ENCODE data around the gene ADPRHL1. TPM values are rescaled to one million over a fixed set of nuclear protein-coding genes. Genes with fewer than 3 reads are reported as not detected.

The ADPRHL1 gene
- total and polyA plus RNA-seq, 2 donors (not counting 3 experiments of a cell fraction or from before 2014, with no cell fraction given) = 0.52 to 0.97 TPM

- Histone ChIP-seq H3K9ac (replicated peaks; ENCODE audit: extremely low read depth, insufficient read depth, low read length) (no peak overlapping the region), H3K27ac (ENCODE audit: insufficient read depth, low read depth, low read length) (no peak overlapping the region), H2AFZ (ENCODE audit: low read depth, low read length) (no peak overlapping the region), H3K79me2 (ENCODE audit: control insufficient read depth, insufficient read depth, low read length) (no peaks in the 10 kb centered on the region), H3K4me1 (ENCODE audit: control insufficient read depth, extremely low read depth, insufficient read depth, low read length) (no peaks in the 10 kb centered on the region), H4K20me1 (replicated peaks; ENCODE audit: control insufficient read depth, extremely low read depth, insufficient read depth, low read length) (no peaks in the 10 kb centered on the region), H3K36me3 (ENCODE audit: control insufficient read depth in 2 of 2, extremely low read depth in 1 of 2, insufficient read depth in 2 of 2, low read length in 2 of 2) (no peaks in the 10 kb centered on the region), H3K4me3 (replicated peaks in 1 of 3; ENCODE audit: insufficient read depth in 1 of 3, low read depth in 1 of 3, low read length in 3 of 3) (no peak overlapping the region), H3K9me1 (replicated peaks; ENCODE audit: control insufficient read depth, extremely low read depth, insufficient read depth, low read length) (no peaks in the 10 kb centered on the region), H3K4me2 (ENCODE audit: insufficient read depth, low read length) (no peak overlapping the region), H3K9me3 (replicated peaks; ENCODE audit: control insufficient read depth, insufficient read depth, low read length) (no peaks in the 10 kb centered on the region), H3K27me3 (ENCODE audit: control insufficient read depth in 2 of 2, insufficient read depth in 2 of 2, low read length in 2 of 2) (peaks cover 21 to 22% of the 10 kb centered on the region in 2 experiments)
- DNase-seq (ENCODE audit: low read depth, low spot score) (no peak), FAIRE-seq (no peak)
- POLR2A ChIA-PET = no interaction called here
- intact Hi-C loops (cut with micrococcal nuclease) = no loop called here
- TF ChIP-seq MAX (IDR thresholded peaks at IDR 0.05; ENCODE audit: insufficient read depth, insufficient read length) (no peak), POLR2A (IDR thresholded peaks at IDR 0.05; ENCODE audit: low read depth, low read length) (no peak), JUN (IDR thresholded peaks at IDR 0.05; ENCODE audit: borderline replicate concordance, insufficient read depth, insufficient read length, low read depth) (no peak), EZH2 (IDR thresholded peaks at IDR 0.05; ENCODE audit: borderline replicate concordance, low read depth, low read length, severe bottlenecking) (no peak), POLR2AphosphoS5 (IDR thresholded peaks at IDR 0.05; ENCODE audit: insufficient read depth, low read depth, low read length) (no peak), FOS (IDR thresholded peaks at IDR 0.05; ENCODE audit: borderline replicate concordance, insufficient read depth, low read length) (no peak), GATA2 (IDR thresholded peaks at IDR 0.05; ENCODE audit: insufficient read depth, insufficient read length, low read depth, low read length) (no peak)
- TF ChIP-seq, protein P1, sequence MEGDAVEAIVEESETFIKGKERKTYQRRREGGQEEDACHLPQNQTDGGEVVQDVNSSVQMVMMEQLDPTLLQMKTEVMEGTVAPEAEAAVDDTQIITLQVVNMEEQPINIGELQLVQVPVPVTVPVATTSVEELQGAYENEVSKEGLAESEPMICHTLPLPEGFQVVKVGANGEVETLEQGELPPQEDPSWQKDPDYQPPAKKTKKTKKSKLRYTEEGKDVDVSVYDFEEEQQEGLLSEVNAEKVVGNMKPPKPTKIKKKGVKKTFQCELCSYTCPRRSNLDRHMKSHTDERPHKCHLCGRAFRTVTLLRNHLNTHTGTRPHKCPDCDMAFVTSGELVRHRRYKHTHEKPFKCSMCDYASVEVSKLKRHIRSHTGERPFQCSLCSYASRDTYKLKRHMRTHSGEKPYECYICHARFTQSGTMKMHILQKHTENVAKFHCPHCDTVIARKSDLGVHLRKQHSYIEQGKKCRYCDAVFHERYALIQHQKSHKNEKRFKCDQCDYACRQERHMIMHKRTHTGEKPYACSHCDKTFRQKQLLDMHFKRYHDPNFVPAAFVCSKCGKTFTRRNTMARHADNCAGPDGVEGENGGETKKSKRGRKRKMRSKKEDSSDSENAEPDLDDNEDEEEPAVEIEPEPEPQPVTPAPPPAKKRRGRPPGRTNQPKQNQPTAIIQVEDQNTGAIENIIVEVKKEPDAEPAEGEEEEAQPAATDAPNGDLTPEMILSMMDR (IDR thresholded peaks at IDR 0.05; ENCODE audit: extremely low read depth in 1 of 2, insufficient read depth in 1 of 2, low read depth in 1 of 2, low read length in 2 of 2) = no peak
- dilution Hi-C loops (cut with MboI; ENCODE audit: extremely low pct_ligation_motif_present, low sequenced_read_pairs) = no loop called here
- no TSS peak for BruUV-seq (replicated peaks)
- CTCF ChIA-PET = no interaction called here
Measured at GRCh38 chr13:113361406-113361805, 91.9 kb downstream of the ADPRHL1 start.

Data from endothelial cell of umbilical vein (primary cell).